ENCODE data around the gene DLX3.

GRCh38 chr17:49987290-49987585 is 7.8 kb downstream of the DLX3 start:
- TF ChIP-seq RFX5 (IDR thresholded peaks at IDR 0.05; ENCODE audit: borderline replicate concordance, low read depth, low read length) (no peak), NRF1 (IDR thresholded peaks at IDR 0.05; ENCODE audit: low read depth, low read length) (no peak)
